Colonic mucosa (tissue), 4 donors: Measurements from ENCODE around the gene MTREX. TPM values are rescaled to one million over a fixed set of nuclear protein-coding genes. Genes with fewer than 3 reads are reported as not detected.

Experiments
- DNase-seq: peaks from one replicate; pipeline ENCODE4 v3.0.0-alpha.2; 2020
- H3K27ac ChIP-seq: fragments of 200-600 bp; one replicate; pipeline ENCODE4 v1.8.0; 2021
- H3K27me3 ChIP-seq: fragments of 200-600 bp; one replicate; pipeline ENCODE4 v1.8.0; 2021
- H3K36me3 ChIP-seq: fragments of 200-600 bp; one replicate; pipeline ENCODE4 v1.8.0; 2021
- H3K4me1 ChIP-seq: fragments of 200-600 bp; one replicate; pipeline ENCODE4 v1.8.0; 2021; ENCODE audit warnings: mild to moderate bottlenecking
- H3K4me3 ChIP-seq: fragments of 200-600 bp; one replicate; pipeline ENCODE4 v1.8.0; 2021
- H3K9ac ChIP-seq, 2 donors: one replicate each; pipeline ENCODE4 v1.7.0; 2013; ENCODE audit warnings: control low read depth in 2 of 2, low read depth in 2 of 2, low read length in 2 of 2
- H3K9me3 ChIP-seq: fragments of 200-600 bp; one replicate; pipeline ENCODE4 v1.8.0; 2021
- intact Hi-C: fragments of 100-400 bp; cut with DNase I; formaldehyde crosslinking; loops from one replicate; pipeline ENCODE4 v1.14.1; 2022
- total RNA-seq, 2 donors: library from RNA; stranded (reverse); fragmentation: NEBNext Ultra II Directional in 1 of 2; extraction: Animal tissue kit (Norgen Biotek cat#: 25700) in 1 of 2; gene quantifications; one replicate each; pipeline ENCODE4 v1.2.1, GENCODE V29; 2021
- TF ChIP-seq, protein P1 (sequence below): fragments of 200-600 bp; IDR thresholded peaks from one replicate; pipeline ENCODE4 v1.8.0; 2022; ENCODE audit warnings: antibody characterized with exemption, mild to moderate bottlenecking
- donor health status: healthy.
- donor health status: DM: no; HTN: no; CAD: no.
- donor health status: DM: no; HTN: no; CAD: no.

The MTREX gene
- total RNA-seq, 2 donors from 2014 or later: 53.7 to 69.0 TPM

DNA sequence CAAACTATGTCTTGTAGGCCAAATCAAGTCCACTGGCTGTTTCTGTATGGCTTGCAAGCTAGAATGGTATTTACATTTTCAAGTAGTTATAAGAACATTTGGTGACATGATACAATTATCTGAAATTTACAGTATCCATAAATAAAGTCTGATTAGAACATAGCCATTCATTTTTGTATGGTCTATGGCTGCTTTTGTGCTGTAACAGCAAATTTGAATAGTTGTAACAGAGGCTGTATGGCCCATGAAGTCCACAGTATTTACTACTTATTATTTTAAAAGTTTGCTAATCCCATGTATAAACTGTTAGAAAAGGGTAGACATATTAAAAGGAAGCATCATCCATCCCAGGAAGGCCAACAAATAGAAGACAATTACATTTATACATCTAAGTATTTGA lies 18.0 kb upstream of the MTREX start:
- Histone ChIP-seq H3K36me3 (peaks cover 34% of the 10 kb centered on the region), H3K27ac (no peak overlapping the region), H3K9me3 (no peaks in the 10 kb centered on the region), H3K9ac (no peak overlapping the region), H3K27me3 (no peaks in the 10 kb centered on the region), H3K4me3 (no peak overlapping the region), H3K4me1 (no peaks in the 10 kb centered on the region)
- DNase-seq: no peak
- intact Hi-C loops: no loop called here
- TF ChIP-seq, protein P1, sequence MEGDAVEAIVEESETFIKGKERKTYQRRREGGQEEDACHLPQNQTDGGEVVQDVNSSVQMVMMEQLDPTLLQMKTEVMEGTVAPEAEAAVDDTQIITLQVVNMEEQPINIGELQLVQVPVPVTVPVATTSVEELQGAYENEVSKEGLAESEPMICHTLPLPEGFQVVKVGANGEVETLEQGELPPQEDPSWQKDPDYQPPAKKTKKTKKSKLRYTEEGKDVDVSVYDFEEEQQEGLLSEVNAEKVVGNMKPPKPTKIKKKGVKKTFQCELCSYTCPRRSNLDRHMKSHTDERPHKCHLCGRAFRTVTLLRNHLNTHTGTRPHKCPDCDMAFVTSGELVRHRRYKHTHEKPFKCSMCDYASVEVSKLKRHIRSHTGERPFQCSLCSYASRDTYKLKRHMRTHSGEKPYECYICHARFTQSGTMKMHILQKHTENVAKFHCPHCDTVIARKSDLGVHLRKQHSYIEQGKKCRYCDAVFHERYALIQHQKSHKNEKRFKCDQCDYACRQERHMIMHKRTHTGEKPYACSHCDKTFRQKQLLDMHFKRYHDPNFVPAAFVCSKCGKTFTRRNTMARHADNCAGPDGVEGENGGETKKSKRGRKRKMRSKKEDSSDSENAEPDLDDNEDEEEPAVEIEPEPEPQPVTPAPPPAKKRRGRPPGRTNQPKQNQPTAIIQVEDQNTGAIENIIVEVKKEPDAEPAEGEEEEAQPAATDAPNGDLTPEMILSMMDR: no peak

GRCh38 chr5:55290991-55291390 lies 16.8 kb upstream of the MTREX start:
- no peak overlapping the region for H3K4me3 ChIP-seq
- no peak overlapping the region for H3K9ac ChIP-seq
- H3K36me3 ChIP-seq: peaks cover 27% of the 10 kb centered on the region
- H3K9me3 ChIP-seq: no peaks in the 10 kb centered on the region
- intact Hi-C loops: no loop called here
- H3K4me1 ChIP-seq: no peaks in the 10 kb centered on the region
- no peak overlapping the region for H3K27ac ChIP-seq
- H3K27me3 ChIP-seq: no peaks in the 10 kb centered on the region
- TF ChIP-seq, protein P1: no peak
- no peak for DNase-seq

DNA sequence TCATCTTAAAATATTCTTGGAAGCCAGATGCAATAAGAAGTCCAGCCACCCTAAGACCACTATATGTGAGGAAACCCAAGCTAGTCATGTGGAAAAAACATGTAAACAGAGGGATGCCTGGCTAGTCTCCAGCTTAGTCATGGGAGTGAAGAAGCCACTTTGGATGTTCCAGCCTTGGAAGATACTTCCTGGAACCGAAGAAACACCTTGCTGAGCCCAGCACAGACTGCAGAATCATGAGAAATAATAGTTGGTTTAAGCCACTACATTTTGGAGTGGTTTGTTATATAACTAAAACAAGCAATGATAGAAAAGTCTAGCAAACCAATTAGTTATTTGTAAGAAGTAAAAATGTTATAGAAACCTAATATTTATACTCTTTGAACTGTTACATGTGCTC lies 12.9 kb upstream of the MTREX start:
- H3K4me1 ChIP-seq: no peaks in the 10 kb centered on the region
- DNase-seq: no peak
- H3K9me3 ChIP-seq: no peaks in the 10 kb centered on the region
- H3K9ac ChIP-seq: no peak overlapping the region
- TF ChIP-seq, protein P1: no peak
- H3K36me3 ChIP-seq: peaks cover 27% of the 10 kb centered on the region
- no peaks in the 10 kb centered on the region for H3K27me3 ChIP-seq
- intact Hi-C loops: no loop called here
- no peak overlapping the region for H3K4me3 ChIP-seq
- no peak overlapping the region for H3K27ac ChIP-seq

DNA sequence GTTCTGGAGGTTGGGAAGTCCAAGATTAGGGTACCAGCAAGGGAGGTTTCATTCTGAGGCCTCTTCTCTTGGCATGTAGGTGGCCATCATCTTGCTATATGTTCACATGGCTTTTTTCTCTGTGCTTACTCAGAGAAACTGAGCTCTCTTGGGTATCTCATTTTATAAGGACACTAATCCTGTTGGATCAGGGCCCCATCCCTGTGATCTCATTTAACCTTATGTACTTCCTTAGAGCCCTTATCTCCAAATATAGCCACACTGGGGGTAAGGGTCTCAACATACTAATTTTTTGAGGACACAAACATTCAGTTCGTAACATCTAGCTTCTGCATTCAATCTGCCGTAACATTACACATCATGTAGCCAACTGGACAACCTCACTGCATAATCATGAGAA lies 6.9 kb upstream of the MTREX start:
- intact Hi-C loops: no loop called here
- H3K27me3 ChIP-seq: no peaks in the 10 kb centered on the region
- no peaks in the 10 kb centered on the region for H3K36me3 ChIP-seq
- no peak overlapping the region for H3K27ac ChIP-seq
- TF ChIP-seq, protein P1: no peak
- H3K4me1 ChIP-seq: peaks cover 1% of the 10 kb centered on the region
- H3K4me3 ChIP-seq: no peak overlapping the region
- no peak for DNase-seq
- H3K9ac ChIP-seq: no peak overlapping the region
- no peaks in the 10 kb centered on the region for H3K9me3 ChIP-seq

- no peak overlapping the region for H3K9ac ChIP-seq
- H3K27me3 ChIP-seq: no peaks in the 10 kb centered on the region
- peaks cover 7% of the 10 kb centered on the region for H3K4me1 ChIP-seq
- intact Hi-C loops: no loop called here
- TF ChIP-seq, protein P1: no peak
- no peak overlapping the region for H3K4me3 ChIP-seq
- no peaks in the 10 kb centered on the region for H3K9me3 ChIP-seq
- no peaks in the 10 kb centered on the region for H3K36me3 ChIP-seq
- peak; percentile 21 for DNase-seq
- no peak overlapping the region for H3K27ac ChIP-seq
Measured at GRCh38 chr5:55303238-55303690, 4.5 kb upstream of the MTREX start.

DNA sequence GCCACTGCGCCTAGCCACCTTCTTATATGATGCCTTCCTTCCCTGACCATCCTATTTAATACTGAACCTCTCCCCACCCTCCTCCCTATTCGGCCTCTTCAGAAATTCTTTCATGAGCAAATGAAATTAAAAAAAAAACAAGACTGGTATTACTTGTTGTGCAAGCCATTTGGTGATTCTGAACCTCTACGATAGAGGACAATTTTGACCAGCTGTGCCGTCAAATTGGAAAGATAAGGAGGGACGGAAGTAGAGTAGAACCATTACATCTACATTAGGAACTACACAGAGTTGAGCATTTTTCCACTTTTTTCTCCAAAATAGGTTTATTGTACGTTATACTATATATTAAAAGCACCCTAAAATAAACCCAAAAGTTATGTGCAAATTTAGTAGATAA lies 3.2 kb upstream of the MTREX start:
- Histone ChIP-seq H3K27ac (no peak overlapping the region), H3K36me3 (no peaks in the 10 kb centered on the region), H3K9ac (no peak overlapping the region), H3K27me3 (no peaks in the 10 kb centered on the region), H3K4me1 (peaks cover 11% of the 10 kb centered on the region), H3K4me3 (no peak overlapping the region), H3K9me3 (no peaks in the 10 kb centered on the region)
- intact Hi-C loops: no loop called here
- TF ChIP-seq, protein P1: no peak
- DNase-seq: no peak
